NCI-H446 treated with DMSO at 0.1 percent for 48 hours (cell line): ENCODE measurements around the gene SLC30A9.
A peak's percentile ranks its signal among the peaks of the same experiment; 100 is the strongest.

Source experiments
- DNase-seq: peaks from one replicate; lab custom pipeline; 2025; lab: John Stamatoyannopoulos, UW

Gene SLC30A9

GRCh38 chr4:41990365-41991111 is at the start of gene SLC30A9:
Gene SLC30A9, plus strand, starts transcription at chr4:41990530. Its CDS starts 122 bp downstream, at chr4:41990652.
- DNase-seq: peak; percentile 80

GRCh38 chr4:41940834-41941233 is 49.5 kb upstream of the SLC30A9 start:
- no peak for DNase-seq

- no peak for DNase-seq
Observed at GRCh38 chr4:41943506-41943905, 46.8 kb upstream of the SLC30A9 start.

GRCh38 chr4:41944089-41944488 is 46.2 kb upstream of the SLC30A9 start:
- no peak for DNase-seq

GRCh38 chr4:41949531-41949930 is 40.8 kb upstream of the SLC30A9 start:
- no peak for DNase-seq

GRCh38 chr4:41957634-41958033 is 32.7 kb upstream of the SLC30A9 start:
- no peak for DNase-seq

- no peak for DNase-seq
Observed at GRCh38 chr4:41963105-41963504, 27.2 kb upstream of the SLC30A9 start.

GRCh38 chr4:41964401-41964800 is 25.9 kb upstream of the SLC30A9 start:
- DNase-seq: no peak

- no peak for DNase-seq
Observed at GRCh38 chr4:41967392-41967791, 22.9 kb upstream of the SLC30A9 start.

- DNase-seq: no peak
Observed at GRCh38 chr4:41969671-41970070, 20.7 kb upstream of the SLC30A9 start.

- no peak for DNase-seq
Observed at GRCh38 chr4:41975341-41975740, 15.0 kb upstream of the SLC30A9 start.

GRCh38 chr4:41976775-41977516 is 13.4 kb upstream of the SLC30A9 start:
- DNase-seq: no peak

GRCh38 chr4:41977709-41978108 is 12.6 kb upstream of the SLC30A9 start:
- DNase-seq: no peak

- DNase-seq: no peak
Observed at GRCh38 chr4:41981456-41981855, 8.9 kb upstream of the SLC30A9 start, which contains the start of gene DCAF4L1. Gene DCAF4L1, plus strand, starts transcription at chr4:41981756. Its CDS starts 37 bp downstream, at chr4:41981793.

- DNase-seq: no peak
Observed at GRCh38 chr4:41982716-41983115, 7.6 kb upstream of the SLC30A9 start.

- DNase-seq: no peak
Observed at GRCh38 chr4:41985151-41985550, 5.2 kb upstream of the SLC30A9 start.

GRCh38 chr4:41989994-41990364 is 351 bp upstream of the SLC30A9 start:
- DNase-seq: no peak

GRCh38 chr4:41991916-41992767 is 1.8 kb downstream of the SLC30A9 start:
- no peak for DNase-seq

- no peak for DNase-seq
Observed at GRCh38 chr4:41992967-41993857, 2.9 kb downstream of the SLC30A9 start.

GRCh38 chr4:41994461-41994985 is 4.2 kb downstream of the SLC30A9 start:
- DNase-seq: no peak

GRCh38 chr4:41998019-41998418 is 7.7 kb downstream of the SLC30A9 start:
- no peak for DNase-seq
